G401.6 (cell line): ENCODE data around the gene RCHY1.
"Not testable (repeated sequence)": the region's sequence is repeated elsewhere in the genome, so short reads cannot be mapped to it uniquely, and the experiment has no call there.

Source experiments
- FAIRE-seq: peaks from 2 replicates; lab custom pipeline; 2012; peaks lifted over from hg19 to GRCh38; lab: Jason Lieb, UNC

RCHY1 gene

DNA sequence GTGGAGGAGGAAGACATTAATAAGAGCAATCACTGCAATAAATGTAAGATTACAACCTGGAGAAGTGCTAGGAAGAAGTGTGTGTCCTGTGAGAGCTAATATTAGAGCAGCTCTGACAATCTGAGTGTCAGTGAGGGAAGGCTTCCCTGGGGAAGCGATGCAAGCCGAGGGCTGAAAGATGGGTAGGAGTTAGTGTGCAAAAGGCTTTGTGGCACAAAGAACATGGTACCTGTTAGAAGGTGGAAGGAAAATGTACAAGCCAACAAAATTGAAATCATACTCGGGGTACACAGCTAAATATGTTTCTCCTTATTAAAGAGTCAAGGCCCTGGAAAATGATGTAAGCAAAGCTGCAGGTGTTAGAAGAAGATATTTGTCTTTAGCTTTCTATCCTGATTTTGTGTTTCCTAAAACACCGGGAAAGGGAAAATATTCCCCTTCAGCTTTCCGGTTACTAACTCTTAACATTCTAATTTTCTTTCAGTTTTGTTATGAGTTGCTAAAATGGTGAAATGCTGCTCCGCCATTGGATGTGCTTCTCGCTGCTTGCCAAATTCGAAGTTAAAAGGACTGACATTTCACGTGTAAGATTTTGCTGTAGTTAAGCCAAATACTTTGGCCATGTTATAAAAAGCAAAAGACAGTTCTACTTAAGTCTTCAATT is 878 bp upstream of the RCHY1 start:
- FAIRE-seq = no peak

DNA sequence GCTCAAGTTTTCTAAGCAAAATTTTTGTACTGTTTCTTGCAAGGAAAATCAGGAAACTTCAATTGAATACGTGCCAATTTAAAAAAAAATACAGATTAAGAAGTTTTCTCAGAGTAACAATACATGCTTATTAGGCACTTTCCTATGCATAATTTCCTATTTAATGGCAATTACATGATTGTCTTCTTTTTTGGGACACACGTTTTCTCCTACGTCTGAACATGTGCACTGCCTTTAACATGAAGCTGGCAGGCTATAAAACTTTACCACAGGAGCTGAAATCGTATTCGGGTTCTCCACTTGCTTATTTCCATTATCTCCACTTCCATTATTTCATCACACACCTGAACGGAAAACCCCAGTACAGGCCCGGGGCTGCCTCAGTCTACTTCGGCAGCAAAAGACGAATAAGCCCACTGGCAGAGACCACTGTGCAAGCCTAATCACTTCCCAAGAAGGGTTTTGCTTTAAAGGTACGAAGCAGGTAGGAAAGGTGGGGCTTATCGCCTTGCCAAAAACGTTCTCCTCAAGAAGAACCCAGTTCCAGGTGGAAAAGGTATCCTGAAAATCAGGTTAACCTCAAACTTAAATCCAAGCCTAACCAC is 575 bp downstream of the RCHY1 start:
- no peak for FAIRE-seq

DNA sequence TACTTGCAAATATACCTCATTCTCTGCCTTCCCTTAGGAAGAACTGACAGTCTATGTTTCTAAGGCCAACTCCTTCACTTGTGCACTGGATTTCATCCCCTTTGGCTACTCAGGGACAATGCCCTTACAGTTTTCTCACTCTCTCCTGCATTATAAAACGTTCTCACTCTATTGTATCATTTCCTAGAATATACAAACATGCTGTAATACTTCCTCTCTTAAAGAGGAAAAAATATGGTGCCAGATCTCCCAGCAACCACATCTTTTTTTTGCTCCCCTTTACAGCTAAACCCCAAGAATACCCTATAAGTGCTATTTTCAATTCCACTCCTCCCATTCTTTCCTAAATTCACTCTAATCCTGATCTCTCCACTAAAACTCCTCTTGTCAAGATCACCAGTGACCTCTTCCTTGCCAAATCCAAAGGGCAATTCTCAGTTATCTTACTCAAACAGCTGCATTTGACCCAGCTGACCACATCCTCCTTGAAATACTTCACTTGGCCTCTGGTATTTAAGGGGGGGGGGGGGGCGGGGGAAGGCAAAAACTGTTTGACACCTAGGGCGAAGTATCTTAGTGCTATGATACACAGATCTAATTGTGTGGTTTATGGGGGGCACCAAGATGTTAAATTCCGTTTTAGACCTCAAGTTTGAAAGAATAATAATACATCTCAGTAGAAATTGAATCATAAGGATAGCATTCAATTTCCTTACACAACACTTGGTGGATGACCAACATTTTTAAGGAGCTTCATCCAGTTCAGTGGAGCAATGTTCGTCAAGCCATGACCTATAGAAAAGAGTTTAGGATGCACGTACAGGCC is 1.6 kb downstream of the RCHY1 start:
- no peak for FAIRE-seq

DNA sequence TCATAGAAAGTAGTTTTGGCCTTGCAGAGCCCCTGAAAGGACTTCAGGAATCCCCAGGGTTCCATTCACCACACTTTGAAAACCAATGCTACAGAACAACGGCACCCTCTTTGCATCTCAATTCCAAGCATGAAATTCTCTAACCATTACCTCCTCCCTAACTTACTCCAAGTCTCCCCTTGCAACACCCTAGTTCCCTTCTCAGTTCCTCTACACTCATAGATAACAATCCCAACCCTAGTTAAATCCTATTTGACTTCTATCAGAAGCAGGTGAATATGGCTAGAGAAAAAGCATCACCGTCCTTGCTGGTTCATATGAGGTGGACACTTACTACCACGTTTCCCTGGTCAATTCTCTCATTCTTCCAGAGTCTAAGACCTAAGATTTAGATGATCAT is 2.4 kb downstream of the RCHY1 start:
- no peak for FAIRE-seq

DNA sequence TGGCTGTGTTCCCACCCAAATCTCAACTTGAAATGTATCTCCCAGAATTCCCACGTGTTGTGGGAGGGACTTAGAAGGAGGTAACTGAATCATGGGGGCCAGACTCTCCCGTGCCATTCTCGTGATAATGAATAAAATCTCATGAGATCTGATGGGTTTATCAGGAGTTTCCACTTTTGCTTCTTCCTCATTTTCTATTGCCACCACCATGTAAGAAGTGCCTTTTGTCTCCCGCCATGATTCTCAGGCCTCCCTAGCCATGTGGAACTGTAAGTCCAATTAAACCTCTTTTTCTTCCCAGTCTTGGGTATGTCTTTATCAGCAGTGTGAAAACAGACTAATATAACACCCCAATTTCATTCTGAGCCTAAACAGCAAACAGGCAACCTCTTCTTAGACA is 4.6 kb downstream of the RCHY1 start:
- not testable (repeated sequence) for FAIRE-seq

DNA sequence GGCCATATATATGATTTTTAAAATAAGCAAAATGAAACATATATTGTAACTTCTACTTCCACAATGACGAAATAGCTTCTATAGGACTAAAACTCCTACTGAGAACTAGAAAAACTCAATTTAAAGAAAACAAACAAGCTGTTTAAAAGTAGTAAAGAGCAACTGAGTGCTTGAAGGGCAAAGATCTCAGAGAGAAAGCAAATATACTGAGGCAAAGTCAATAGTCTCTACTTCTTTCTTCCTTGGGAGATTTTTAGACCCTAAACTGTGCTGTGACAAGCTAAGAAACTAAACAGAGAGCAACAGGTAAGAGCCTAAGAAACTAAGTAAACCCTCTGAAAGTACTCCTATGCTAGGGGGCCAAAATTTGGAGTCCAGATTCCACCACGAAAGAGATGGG is 8.6 kb downstream of the RCHY1 start:
- FAIRE-seq = no peak

DNA sequence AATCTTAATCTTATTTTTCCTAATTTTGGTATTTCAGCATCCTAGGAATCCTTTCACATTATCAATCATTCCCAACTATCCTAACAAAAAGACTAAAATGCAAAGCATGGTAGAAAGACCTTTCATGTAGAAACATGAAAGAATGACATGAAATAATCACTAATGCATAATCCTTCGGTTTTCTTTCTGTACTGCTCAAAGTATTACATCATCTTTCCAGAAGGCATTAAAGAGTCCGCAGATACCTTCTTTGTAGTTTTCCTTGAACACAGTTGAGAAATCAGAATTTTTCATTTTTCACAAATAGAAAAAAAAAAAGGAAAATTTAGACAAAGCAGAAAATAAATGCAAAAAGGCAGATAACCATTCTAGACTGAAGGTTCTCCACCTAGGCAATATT is 11.5 kb downstream of the RCHY1 start:
- FAIRE-seq = no peak

DNA sequence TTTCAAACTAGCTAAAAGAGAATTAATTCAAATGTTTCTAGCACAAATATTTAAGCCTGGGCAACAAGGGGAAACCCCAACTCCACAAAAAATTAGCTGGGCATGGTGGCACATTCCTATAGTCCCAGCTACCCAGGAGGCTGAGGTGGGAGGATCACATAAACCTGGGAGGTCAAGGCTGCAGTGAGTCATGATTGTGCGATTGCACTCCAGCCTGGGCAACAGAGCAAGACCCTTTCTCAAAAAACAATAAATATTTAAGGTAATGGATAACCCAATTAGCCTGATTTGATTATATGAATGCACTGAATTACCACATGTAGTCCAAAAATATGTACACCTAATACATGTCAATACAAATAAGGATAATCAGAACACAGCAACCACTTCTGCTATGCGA is 14.3 kb downstream of the RCHY1 start:
- FAIRE-seq = no peak

DNA sequence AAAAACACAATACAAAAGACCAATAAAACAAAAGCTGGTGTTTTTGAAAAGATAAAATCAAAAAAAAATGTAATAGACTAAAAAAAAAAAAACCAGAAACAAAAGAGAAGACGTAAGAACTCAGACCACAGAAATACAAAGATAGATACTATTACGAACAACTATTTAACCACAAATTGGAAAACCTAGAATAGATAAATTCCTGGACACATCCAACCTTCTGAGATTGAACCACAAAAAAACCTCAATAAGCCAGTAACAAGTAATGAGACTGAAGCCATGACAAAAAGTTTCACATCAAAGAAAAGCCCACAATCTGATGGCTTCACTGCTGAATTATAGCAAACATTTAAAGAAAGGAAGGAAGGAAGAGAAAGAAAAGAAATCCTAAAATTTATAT is 16.2 kb downstream of the RCHY1 start:
- no peak for FAIRE-seq

DNA sequence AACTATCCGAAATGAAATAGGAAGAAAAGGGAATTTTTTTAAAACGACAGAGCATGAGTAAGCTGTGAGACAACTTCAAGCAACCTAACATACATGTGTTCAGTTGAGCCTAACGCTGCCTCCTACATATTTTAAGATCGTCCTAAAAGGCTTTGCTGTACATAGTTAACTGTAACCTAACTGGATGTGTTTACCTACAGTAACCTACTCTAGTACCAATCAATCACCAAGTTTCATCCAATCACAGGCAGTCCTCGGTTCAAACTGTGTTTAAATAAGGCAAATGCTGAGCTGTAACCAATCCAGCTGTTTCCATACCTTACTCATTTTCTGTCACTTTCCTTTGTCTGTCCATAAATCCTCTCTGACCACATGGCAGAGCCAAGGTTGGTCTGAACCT is 17.1 kb downstream of the RCHY1 start:
- FAIRE-seq = no peak

DNA sequence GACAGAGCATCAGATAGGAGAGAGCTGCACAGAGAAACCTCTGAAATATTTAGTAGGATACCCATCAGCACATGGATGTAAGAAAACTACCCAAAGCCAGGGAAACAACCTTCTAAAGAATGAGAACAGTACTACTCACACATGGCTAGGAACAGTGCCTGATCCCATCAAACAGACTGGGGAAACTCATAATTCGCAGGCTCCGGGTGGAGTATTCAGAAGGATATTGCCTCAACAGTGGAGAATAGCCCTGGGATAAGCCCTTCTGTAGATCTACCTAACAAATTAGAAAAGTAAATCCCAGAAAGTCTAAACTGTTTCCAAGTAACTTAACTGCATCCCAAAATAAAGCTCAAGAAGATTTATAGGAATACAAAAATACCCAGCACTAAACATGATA is 17.8 kb downstream of the RCHY1 start:
- FAIRE-seq = no peak

DNA sequence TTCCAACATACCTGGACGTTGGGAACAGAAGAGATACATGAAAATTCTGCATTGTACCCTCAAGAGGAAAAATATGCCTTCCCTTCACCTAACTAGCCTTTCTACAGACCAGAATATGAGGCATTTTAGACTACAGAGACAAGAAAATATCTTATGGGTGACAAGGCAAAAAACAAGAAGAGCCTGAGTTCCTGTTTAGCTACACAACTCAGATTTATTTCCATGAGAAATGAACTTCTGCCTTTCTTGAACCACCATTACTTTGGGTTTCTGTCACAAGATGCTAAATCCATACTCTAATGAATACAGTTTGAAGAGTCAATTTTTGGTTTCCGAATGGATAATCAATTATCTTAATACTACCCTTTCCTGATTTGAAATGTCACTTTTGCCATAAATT is 18.7 kb downstream of the RCHY1 start:
- no peak for FAIRE-seq

DNA sequence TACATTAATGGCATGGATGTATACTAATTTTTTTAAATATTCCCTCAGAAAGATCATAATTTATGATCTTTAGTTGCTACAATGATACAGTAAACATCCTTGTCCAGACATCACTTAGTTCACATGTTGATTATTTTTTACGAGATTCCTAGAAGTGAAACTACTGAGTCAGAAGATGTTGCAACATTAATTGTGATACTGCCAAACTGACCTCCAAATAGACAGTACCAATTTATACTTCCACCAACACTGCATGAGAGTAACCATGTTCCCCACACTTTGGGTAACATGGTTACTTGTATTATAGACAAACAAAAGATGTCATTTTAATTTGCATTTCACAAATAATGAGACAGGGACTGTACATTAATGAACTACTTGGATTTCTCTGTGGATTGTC is 19.6 kb downstream of the RCHY1 start:
- FAIRE-seq = no peak

DNA sequence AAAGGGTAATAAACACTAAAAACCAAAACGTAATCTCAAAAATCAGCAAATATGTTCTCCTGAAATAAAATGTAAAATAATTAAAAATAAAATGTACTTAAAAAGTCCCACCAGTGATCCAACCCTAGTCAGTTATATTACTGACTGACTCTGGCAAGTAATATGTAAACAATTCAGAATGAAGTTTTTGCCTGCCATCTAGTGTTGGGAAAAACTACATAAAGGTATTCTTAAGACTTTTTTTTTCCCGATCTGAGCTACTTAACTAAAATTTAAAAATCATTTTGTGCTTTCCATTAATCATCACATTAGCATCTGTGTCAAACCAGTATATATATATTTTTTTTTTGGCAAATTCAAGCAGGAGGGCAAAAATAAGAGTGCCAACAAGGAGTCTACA is 24.0 kb downstream of the RCHY1 start:
- peak; percentile 96 for FAIRE-seq

DNA sequence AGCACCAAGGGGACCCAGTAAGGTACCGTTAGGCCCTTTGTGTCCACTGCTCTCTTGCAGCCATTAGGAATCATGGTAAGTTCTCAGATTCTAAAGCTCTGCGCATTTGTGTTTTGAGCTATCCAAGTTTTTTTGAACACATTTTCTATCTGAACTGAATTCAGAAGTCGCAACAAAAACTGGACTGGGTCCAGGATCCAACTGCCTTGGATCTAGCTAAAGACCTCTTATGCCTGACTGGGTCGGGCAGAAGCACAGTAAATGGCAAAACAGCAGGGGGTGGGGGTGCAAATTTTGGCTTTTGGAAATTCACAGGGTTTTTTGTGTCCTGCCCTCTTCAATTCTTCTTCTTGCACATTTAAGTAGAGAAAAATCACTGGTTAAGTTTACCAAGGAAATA is 30.0 kb downstream of the RCHY1 start:
- no peak for FAIRE-seq

DNA sequence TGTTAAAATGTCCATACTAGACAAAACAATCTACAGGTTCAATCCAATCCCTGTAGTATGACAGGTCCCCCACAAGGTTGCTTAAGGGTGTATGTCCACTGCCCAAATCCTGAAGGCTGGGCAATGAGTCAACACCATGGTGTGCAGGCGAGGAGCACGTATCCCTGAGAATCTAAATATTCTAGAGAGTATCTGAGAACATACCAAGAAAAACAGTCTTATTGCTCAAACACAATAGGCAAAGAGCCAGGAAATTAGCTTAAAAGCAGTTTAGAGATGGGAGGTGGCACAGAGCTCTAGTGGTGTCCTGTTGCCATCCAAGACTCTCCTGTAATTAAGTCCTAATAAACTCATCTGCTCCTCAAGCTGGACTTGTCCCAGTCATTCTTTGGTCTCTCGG is 37.0 kb downstream of the RCHY1 start:
- no peak for FAIRE-seq

DNA sequence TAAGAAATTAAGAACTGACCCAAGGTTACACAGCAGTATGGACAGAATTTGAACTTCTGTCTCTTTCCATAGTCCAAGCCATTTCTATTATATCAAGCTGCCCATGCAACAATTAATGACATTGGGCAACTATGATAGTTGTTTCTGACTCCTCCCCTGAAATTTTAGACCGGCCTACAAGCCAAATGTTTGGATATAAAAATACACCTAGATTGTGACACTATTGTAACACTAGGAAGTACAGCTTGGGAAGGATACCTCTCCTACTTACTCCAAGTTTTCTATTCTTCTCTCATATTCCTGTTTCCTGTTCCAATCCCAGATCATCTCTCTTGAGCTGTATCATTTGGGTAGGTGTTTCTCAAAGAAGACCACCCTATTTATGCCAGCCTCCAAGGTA is 43.5 kb downstream of the RCHY1 start:
- no peak for FAIRE-seq

DNA sequence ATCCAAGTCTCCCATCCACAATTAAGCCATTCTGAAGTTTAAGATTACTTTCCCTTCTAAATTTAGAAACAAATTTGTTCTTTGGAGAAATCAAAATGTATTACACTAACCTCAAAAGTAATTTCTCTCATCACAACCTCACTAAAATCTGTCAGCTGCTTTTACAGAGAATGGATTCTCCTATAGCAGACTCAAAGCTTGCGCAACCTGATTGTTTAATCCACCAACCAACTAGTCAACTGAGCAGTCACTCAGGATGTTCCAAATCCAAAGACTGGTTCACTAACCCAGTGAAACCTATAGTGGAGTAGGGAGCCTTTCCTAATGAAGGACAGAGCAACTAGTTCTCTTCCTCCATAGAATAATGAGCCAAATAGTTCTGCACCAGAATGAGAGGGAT is 44.3 kb downstream of the RCHY1 start:
- no peak for FAIRE-seq

DNA sequence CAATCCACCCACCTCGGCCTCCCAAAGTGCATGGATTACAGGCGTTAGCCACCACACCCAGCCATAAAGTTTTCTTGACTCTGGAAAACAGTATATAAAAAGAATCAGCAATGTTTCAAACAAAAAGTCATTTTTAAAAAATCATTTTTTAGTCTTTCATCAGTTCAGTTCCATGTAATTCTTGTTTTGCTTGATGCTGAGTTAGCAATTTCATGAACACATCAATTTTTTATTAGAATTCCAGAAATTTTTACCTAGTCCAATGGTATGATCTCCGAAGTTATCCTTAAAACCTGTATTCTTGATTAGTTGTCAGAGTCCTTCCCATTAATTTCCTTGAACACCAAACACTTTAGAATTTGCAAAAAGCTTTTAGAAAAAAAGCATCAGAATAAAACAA is 56.8 kb downstream of the RCHY1 start:
- FAIRE-seq = no peak

DNA sequence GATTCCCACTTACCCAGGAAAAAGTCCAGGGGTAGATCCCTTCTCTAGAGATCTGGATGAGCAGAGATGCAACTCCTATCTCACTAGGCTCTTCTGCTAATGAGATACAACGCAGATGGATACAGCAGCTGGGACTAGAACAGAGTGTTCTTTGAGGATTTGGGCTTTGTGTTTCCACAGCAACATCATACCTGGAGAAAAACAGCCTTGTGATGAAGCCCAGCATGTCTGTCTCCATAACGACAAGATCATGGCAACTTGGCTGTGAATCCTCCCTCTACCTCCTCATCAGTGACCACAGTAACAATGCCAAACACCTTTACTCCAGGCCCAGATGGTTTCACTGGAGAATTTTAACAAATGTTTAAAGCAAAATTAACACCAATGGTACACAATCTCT is 80.1 kb downstream of the RCHY1 start:
- FAIRE-seq = no peak

DNA sequence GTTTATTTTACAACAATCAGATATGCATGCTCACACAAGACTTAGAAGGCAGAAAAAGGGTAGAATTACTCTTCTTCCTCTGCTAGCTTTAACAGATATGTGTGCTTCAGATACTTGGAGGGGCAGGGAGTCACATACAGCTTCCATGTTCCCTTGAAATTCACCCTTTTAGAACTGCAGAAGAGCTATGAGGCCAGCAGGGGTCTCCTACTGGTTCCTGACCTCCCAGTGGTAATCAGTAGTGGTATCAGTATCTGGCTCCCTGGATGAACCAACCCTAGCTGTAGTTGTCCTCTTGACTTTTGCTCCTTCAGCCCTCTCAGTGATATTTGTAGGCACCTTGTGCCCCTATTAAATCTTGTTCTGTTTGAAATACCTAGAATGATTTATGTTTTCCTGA is 81.5 kb downstream of the RCHY1 start:
- no peak for FAIRE-seq

DNA sequence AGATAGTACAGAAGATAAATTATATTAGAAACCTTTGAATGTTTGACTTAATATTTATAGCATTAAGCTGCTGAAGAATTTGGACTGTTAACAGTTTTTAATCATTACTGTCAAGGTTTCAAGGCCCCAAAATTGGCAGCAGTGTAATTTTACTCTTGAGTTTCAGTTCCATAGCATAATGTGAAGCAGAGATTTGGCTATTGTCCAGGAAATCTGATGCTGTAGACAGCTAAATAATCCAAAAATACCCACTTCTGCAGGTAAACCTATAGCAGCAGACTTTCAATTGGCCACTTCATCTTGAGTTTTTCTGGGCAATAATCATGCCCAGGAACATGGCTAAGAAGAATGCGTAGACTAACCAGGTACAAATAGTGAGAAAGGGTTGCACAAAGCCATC is 85.0 kb downstream of the RCHY1 start:
- FAIRE-seq = no peak
